Activated CD4-positive, alpha-beta T cell treated with anti-CD3 and anti-CD28 coated beads for 1 hour (primary cell): Measurements from ENCODE around the gene THG1L.

Experiments used
- DNase-seq: peaks from one replicate; pipeline ENCODE4 v3.0.0-alpha.2; 2020

Gene THG1L

DNA sequence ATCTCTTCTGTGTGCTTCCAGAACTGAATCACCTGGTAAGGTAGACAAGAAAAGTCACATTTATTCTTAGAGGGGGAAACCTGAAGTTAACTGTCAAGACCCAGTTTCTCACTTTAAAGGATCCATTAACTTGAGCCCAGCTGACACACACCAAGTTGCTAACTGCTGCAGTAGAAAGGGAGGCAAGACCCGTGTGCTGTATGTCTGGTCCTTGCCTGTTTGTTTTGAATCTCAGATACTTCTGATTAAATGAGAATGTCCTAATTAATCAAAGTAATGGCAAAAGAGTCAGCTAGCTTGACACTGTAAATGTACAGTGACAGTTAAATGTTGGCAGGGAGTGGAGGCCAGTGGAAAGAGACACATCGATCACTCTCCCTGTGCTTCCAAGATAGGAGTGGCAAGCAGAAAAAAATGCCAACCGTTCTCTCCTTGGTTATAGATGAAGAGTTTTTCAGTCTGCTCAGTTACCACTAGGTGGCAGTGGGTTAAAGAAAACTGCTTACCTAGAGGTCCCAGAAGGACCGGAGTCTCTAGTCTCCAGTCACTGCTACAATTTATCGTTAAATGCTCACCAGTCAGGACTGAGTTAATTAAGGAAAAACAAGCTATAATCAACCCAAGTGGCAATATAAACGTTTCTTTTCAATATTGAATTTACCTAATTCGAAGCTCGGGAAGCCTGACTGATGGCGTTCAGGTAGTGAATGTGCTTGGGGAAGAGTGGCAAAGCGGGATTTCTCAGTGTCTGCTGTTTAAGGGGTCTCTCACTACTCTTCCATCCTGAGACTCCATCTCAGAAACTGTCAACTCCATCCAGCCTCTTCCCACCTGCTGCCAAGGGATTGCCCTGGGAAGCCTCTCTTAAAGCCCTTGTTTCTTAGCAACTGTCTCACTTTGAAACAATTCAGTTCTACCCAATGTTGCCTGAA lies 30.7 kb downstream of the THG1L start:
- DNase-seq, result no peak

DNA sequence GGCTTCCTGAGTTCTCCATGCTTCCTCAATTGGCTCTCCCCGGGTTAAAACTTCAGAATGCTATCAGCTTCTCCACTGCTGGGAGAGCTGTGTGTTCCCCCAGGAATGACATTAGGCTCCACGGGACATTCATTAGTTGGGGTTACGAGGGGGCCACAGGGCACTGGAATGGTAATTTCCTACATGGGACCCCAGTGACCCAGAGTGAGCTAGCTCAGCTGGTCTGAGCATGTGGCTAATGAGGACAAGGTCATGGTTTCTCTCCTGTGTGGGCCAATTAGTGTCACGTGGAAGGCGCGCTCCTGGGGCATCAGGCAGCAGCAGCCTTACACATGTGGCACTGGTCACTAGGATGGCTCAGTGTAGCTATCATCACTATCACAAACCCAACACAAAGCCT lies 33.3 kb downstream of the THG1L start:
- no peak for DNase-seq

DNA sequence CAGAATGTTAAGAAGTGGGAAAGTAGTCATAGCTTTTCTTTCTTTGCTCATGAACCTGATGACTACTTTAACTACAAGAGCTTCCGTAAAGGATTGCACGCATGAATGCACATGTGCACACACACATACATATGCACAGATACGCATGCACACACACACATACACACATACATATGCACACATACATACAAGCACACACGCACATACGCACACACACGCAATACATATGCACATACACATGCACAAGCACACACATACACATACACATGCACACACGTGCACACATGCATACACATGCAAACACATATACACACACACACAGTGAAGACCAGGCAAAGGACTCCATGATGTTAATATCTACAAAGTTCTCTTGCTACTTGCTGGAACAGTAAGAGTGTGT lies 35.2 kb downstream of the THG1L start:
- DNase-seq, result no peak

DNA sequence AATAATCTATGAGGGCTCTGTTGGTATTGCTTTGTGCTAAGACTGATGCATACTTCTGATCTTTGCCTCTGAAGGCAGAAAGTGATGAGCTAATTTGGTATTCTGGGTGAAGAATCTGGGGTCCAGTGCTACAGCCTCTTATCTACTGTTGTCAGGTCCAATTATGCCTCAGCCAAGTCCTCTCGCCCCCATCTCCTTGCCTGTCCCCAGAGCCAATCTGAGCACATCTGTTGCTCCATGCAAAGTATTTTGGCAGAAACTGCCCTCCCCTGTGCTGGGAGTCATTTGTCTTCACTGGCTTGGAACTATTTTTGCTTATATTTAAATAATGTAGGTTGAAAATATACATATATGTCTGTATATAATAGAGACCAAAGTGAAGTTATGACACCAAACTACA lies 35.7 kb downstream of the THG1L start:
- DNase-seq, result no peak

DNA sequence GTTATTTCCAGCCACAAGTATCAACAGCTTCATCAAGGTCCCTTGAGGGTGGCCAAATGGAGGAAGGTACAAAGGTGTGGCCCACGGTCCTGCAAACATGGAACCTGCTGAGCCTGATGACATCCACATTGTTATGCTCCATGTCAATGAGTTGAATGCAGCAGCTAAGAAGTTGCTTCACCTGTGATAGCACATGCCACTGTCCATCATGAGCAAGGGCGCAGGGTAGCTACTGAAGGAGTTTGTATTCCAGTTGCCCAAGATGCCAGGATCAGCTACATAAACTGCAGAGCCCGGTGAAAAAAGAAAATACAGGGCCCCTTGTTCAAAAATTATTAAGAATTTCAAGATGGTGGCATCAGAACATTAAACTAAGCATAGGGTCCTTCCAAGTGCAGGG lies 36.5 kb downstream of the THG1L start:
- no peak for DNase-seq

DNA sequence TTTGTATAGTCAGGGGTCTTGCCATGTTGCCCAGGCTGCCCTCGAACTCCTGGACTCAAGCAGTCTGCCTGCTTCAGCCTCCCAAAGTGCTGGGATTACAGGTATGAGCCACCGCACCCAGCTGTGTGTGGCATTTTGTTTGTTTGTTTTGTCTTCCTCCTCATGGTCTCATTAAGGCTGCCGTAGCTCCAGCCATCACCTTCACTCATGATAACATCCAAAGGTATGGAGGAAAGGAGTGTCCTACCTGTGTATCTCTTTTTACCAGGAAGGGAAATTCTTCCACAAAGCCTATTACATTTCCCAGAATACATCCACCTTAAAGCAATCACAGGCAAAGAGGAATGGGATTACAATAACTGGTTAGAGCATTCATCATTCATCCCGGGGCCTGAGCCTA lies 39.4 kb downstream of the THG1L start:
- DNase-seq, result no peak

DNA sequence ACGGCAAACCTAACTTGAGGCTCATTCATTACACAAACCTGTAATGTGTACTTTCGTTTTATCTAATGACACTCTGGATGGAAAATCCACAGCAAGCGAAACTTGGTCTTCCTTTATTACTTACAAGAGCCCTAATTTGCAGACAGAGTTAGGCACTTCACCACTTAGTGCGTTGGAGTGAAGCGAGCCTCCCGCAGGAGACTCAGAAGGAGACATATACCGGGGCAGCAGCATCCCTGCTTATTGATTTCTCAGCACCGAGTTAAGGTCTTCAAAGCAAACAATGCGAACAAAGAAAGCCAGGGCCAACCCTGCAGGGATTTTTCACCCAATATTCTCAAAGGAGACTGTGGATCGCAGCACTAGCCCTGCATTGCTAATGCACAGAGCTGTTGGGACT lies 40.9 kb downstream of the THG1L start:
- no peak for DNase-seq

DNA sequence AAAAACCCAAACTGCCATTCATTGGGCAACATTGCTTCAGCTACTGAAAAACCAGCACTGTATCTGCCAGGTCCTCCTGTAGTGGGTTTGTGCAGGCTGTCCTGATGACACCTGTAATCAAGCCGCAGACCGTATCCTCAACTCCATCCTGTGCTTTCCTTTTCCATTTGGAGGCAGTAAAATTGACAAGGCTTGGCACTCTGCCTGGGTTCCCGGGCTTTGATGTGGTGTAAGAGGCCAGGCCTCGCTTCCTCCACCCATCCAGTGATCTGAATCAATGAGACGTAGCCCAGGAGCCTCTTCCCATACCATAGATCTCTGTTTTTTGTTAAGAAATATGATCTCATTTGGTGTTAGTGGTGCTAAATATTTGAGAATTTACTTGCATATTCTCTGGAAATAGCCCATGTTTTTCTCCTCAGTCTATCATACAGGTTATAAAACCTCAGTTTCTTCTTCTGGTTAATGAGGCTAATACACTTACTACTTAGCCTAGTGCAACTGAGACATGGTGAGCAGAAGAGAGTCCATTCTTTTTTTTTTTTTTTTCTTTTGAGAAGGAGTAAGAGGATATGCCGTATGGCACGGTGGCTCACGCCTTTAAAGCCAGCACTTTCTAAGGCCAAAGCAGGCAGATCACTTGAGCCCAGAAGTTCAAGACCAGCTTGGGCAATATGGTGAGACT lies 47.0 kb downstream of the THG1L start:
- no peak for DNase-seq

DNA sequence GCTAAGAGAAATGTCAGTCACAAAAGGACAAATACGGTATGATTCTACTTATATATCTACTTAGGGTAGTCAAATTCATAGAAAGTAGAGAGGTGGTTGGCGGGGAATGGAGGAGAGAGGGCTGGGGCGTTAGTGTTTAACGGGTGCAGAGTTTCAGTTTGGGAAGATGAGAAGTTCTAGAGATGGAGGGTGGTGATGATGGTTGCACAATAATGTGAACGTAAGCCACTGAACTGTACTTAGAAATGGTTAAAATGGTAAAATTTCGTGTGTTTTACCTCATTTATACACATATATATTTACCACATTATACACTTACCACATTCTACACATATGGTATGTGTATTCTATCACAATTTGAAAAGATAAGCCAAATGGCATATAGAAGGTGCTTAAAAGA lies 48.0 kb downstream of the THG1L start:
- no peak for DNase-seq

DNA sequence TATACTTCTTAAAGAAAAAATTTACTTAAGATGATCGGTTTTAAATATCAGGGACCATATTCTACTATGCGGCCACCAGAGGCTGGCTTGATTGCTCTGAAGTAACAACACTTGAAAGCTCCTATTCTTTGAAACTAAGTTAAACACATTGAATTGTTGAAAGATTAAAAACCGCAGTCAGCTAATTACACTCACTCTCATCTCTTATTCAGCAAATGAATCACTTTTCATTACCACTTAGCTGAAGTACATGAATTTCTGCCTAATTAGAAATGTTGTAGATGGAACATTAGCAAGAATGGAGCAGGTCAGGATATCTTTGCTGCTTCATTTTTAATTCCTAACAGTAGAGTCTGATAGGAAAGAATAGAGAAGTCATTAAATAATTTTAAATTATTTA lies 54.6 kb downstream of the THG1L start:
- DNase-seq, result no peak
